Kidney tubule cell (primary cell): ENCODE results near the gene GSTO1.

ENCODE experiments used
- DNase-seq: peaks from one replicate; pipeline ENCODE4 v3.0.0-alpha.2; 2018; ENCODE audit warnings: low spot score

The GSTO1 gene

GRCh38 chr10:104251443-104251842 is 3.2 kb upstream of the GSTO1 start:
- DNase-seq: no peak

- DNase-seq: no peak
These were observed 2.3 kb upstream of the GSTO1 start for GRCh38 chr10:104252368-104252767.

DNA sequence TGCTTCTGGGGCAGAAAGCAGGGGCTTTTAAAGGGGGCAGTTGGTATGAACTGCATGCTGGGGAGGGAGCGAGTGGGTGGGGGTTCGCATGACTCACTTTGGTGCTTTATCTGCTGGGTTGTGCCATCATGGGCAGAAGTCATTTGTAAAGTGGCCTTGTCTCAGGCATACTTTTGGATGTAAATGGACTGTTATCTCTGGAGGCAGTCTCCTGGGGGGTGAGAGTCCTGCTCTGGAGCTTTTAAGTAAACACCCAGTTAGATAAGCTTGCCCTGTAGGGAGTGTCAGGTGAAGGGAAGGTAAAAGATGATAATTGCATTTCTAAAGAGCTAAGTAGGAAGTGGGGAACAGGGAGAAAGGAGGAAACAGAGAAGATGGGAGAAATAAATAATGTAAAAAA is 1.6 kb upstream of the GSTO1 start:
- no peak for DNase-seq

DNA sequence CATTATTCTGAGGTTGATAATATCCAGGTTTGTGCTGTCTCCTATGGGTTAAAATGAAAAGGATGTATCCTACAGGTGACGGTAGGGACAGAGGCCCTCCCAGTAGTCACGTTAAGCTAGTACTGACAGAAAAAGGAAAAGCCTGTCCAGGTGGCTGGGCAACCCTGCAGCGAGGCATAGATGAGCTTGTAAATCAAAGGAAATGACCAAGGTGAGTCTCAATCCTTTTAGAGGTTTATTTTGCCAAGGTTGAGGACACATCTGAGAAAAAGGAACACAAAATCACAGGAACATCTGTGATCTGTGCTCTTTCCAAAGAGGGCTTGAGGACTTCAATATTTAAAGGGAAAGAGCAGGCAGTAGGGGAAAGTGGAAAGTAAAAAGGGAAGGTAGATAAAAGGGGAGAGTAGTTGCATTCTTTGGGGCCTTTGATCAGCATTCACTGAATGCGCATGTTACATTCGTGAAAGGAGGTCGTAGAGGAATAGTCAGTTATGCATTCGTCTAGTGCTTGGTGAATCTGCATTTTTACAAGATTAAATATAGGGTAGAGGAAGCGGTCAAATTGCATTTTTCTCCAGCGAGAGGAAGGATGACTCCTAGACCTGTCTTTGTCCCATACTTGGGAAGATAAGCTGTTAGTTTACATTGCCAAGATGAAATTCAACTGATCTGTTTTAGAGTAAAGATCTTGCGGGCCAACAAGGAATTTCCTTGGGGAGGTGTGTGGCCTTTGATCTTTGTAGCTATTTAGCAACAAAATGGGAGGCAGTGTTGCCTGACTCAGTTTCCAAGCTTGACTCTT is 884 bp upstream of the GSTO1 start:
- DNase-seq: no peak

DNA sequence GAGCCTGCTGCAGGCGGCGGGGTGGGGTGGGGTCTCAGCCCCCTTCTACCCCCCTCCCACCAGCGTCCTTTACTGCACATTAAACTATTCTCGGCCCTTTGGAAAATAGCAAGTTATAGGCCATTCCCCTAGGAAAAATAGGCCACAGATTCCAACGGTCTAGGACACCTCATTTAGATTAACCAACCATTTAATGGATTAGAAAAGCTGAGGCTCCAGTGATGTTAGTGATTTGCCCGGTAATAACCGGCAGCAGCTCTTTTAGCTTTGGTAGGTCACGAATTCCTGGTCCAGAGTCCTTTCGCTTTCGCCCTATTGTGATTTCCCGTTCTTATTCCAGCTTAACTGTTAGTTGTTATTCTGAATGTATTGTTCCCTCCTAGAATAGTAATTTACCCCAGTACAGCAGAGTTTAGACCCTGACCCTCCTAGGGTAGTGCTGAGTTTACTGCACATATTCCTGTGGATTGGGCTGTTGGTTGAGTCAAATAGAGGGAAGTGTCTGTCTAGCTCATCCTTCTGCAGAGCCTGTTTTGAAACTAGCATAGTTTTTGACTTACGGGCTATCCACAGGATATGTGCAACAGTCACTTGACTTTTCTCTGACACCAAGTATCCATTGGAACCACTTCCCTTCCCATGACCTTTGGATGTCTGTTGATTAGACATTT is 754 bp downstream of the GSTO1 start:
- peak; percentile 81 for DNase-seq

DNA sequence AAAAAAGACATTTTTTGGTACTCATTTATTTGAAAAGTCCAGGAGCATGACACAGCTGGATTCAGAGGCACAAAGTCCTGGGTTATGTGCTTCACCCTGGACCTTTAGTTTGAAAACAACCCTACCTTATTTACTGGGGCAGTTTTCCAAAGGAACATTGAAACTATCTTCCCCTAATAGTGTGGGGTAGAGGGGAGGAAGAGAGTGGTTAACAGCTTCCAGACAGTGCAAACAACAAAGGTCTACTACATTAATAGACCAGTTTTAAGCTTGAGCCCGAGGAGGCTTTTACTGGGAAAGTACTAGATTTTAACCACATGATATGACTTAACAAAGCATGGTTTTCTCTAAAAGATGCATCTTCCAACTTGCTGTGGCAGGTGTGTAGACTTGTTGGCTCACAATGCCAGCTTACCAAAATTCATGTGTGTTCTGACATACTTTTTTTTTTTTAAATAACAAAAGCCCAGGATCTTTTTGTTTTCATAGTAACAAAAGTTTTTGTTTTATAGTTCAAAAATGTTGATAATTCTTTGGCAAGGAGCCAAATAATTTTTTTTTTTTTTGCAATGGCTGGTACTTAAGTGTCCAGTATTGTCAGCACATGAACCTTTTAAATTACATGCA is 1.8 kb downstream of the GSTO1 start:
- DNase-seq: no peak

- peak; percentile 17 for DNase-seq
These were observed 2.5 kb downstream of the GSTO1 start for GRCh38 chr10:104257235-104257634.

DNA sequence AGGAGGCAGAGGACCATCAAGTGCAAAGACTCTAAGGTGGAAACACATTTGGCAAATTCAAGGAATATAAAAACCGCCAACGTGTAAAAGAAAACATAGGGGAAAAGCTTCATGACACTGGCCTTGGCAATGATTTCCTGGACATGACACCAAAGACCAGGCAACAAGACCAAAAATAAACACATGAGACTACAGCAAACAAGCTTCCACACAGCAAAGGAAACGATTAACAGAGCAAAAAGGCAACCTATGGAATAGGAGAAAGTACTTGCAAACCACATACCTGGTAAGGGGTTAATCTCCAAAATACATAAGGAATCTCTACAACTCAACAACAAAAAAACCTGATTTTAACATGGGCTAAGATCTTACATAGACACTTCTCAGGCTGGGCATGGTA is 3.5 kb downstream of the GSTO1 start:
- no peak for DNase-seq

DNA sequence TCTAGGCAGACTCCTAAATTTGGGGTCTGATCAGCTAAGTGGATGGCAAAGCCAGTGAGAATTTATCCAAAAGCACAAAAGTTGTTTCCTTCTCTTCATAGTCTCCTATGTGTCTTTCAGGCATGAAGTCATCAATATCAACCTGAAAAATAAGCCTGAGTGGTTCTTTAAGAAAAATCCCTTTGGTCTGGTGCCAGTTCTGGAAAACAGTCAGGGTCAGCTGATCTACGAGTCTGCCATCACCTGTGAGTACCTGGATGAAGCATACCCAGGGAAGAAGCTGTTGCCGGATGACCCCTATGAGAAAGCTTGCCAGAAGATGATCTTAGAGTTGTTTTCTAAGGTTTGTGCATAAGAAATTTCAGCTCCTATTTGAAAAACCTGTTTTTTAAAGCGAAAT is 4.8 kb downstream of the GSTO1 start:
- DNase-seq: peak; percentile 70

- DNase-seq: peak; percentile 42
These were observed 5.5 kb downstream of the GSTO1 start for GRCh38 chr10:104259999-104260774.

DNA sequence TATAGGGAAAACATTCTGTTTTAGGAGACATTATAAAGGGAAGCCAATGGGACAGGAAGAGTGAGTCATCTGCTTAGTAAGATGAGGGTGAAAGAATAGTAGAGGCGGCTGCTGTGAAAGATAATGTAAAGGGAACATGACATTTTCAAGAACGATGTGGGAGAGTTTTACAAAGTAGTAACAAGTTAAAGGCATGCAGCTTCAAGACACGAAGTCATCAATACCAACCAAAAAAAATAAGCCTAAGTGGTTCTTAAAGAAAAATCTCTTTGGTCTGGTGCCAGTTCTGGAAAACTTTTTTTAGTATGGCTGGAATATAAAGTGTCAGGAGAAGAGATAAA is 6.1 kb downstream of the GSTO1 start:
- peak; percentile 35 for DNase-seq

- DNase-seq: no peak
These were observed 7.4 kb downstream of the GSTO1 start for GRCh38 chr10:104262055-104262454.

DNA sequence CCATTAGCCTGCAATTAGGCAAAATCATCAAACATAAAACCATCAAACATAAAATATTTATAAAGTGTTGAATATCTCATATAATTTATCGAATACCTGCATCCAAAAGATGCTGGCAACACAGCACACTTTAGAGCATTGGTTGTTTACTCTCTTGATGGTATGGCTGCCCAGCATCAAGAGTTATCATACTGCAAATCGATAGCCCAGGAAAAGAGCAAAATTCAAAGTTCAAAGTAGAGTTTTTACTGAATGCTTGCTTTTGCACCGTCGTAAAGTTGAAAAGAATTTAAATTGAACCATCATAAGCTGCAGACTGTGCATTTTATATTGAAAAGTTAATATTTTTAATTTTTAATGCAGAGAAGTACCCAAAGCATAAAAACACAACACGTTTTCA is 10.1 kb downstream of the GSTO1 start:
- DNase-seq: no peak

DNA sequence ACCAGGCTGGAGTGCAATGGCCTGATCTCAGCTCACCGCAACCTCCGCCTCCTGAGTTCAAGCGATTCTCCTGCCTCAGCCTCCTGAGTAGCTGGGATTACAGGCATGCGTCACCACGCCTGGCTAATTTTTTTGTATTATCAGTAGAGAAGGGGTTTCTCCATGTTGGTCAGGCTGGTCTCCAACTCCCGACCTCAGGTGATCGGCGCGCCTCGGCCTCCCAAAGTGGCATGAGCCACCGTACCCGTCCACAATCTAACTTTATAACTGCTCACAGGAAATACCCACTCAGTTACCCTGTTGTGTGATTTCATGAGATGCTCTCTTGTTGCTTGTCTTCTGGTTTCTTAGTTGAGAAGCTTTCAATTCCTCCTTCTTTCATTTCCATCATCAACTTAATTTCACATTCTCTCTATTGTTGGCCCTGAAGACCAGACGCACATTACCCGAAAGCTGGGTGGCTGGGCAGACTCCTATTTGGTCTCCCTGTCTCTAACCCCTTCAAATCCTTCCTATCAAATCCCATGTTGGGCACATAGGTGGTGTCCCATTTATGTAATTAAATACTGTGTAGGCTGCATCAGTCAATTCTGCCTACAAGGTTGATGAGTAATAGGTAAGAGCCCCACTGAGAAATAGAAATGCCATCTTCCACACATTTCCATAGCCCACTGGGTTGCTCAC is 13.2 kb downstream of the GSTO1 start:
- DNase-seq: peak; percentile 23

DNA sequence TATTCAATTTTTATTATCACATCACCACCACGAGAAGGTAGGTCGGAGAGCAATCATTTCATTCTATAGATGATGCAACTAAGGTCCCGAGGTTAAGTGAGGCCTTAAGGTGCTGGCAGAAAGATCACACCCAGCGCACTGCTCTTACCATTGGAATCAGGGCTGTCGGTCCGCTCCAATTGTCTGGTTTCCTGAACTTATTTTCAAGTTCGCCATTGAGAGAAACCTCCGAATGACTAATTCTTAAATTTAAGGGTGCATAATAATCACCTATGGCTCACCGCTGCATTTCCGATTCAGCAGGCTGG is 13.7 kb downstream of the GSTO1 start:
- DNase-seq: no peak

DNA sequence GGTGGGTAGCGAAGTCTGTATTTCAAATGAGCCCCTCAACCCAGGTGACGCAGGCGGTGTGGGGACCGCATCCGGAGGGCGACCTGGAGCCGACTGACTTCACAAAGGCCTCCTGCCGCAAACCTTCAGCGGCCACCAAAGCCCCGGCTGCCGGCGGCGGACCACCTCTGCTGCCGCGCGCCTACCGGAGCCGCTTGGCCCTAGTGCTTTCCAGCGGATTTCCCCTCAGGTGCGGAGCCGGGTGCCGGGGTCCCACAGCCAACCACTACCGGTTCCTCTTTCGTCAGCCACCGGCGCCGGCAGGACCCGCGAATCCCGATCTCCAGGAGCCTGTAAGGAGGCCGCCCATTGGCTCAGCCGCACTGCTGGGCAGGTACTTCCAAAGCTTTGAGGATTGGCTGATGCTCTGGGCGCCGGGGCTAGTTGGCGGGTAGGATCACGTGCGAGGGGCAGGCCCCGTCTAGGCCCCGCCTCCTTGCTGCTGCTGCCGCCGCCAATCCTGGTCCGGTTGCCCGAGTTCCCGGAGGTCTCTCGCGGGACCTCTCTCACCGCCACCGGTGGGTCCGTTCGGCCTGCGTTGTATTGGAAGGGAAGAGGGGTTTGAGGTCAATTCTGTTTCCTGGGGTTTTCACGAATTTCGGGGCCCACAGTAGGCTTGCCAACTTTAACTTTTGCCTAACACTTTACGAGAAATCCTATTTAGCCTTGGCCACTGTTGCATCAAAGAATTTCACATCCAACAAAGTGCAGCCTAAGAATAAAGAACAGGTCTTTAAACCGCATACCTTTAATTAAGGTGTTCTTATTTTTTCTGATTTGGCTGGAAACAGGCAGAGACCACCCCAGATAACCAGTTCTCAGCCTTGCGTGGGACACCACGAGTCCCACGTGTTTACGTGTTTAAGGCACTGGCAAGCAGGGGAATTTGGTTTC is 14.3 kb downstream of the GSTO1 start, which contains the start of gene GSTO2:
Gene GSTO2 (plus strand): TSS at position 472 of the 933 bp plus-strand sequence. CDS start 5,732 bp downstream, outside the sequence.
- peak; percentile 100 for DNase-seq

DNA sequence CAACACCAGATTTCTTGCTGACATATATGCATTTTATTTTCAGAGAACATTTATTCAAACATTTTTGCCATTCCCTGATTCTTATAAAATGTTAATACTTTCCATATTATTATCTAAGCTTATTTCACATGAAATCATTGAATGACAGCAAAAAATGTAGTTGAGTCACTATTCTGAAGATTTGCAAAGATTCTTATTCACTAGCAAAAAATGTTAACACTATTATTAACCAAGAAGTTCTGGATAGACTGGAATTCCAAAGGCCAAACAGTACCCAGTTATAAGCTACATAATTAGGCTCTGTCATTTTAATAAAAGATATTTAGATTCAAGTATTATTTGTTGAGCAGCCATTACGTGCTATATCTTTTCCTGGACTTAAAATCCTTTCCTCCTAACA is 18.6 kb downstream of the GSTO1 start:
- DNase-seq: no peak

- no peak for DNase-seq
These were observed 19.3 kb downstream of the GSTO1 start for GRCh38 chr10:104273899-104274575.

DNA sequence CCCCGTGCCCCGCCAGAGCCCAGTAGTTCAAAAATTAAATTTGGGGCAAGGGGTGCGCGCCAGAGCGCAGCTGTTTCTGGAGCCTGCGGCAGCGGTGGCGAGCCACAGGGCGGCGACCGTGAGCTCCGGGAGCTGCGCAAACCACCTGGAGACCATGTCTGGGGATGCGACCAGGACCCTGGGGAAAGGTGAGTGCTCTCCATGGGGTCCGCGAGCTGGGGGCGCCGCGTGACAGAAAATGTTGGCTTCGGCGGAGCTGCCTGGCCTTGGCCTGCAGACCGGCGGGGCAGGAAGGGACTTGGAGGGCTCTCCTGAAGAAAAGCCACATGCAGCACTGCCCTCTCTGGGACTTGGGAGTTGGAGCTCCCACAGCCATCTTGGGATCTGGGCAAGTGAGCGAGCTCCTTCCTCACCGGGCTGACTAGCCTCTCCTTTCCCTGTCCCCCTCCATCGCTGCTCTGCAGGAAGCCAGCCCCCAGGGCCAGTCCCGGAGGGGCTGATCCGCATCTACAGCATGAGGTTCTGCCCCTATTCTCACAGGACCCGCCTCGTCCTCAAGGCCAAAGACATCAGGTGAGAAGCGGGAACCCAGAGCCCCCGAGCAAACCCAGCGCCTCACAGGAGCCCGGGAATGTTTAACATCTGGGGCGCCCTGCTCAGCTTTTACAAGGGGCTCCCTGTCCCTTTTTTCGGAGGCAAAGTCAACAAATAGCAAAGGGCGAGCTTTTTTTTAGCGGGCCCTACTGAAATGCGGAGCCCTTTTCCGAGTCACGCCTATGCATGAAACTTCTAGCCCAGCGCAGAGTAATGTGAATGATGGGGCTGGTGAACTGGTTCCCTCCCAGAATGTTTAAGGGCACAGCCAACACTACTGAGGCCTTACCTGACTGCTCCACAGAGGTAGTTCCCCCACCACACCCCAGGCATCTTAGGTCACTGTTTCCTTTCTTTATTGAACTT is 20.4 kb downstream of the GSTO1 start:
- peak; percentile 67 for DNase-seq
